MM.1S (cell line): ENCODE measurements around the gene COLEC11.

ENCODE experiments used
- EZH2 ChIP-seq: fragments of 300-600 bp; sonication (generic); optimal IDR thresholded peaks from 2 replicates; pipeline ENCODE3; 2017; ENCODE audit warnings: low read depth, mild to moderate bottlenecking, antibody characterized with exemption, low read length, mixed read lengths
- TF ChIP-seq, protein P1 (sequence below): fragments of 300-600 bp; sonication (generic); IDR thresholded peaks from 2 replicates; pipeline ENCODE4 v1.5.1; 2016; ENCODE audit warnings: antibody characterized with exemption, low read length, mixed read lengths

DNA sequence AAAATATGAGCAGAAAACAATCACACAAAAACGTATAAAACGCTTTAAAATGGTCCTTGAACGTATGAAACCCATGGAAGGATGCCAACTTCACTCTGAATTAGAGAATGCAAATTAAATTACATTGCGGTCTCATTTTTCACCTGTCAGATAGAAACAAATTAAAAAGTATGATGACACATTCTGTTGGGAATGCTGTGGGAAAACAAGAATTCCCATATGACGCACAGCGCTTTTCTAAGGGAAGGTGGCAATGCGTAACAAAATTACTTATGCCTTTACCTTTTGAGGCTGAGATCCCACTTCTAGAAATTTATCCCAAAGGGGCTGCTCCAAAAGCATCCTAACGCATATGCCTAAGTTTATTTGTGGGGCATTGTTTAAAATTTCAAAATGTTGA, 23.6 kb upstream of the COLEC11 start:
- TF ChIP-seq EZH2: no peak
- TF ChIP-seq, protein P1, sequence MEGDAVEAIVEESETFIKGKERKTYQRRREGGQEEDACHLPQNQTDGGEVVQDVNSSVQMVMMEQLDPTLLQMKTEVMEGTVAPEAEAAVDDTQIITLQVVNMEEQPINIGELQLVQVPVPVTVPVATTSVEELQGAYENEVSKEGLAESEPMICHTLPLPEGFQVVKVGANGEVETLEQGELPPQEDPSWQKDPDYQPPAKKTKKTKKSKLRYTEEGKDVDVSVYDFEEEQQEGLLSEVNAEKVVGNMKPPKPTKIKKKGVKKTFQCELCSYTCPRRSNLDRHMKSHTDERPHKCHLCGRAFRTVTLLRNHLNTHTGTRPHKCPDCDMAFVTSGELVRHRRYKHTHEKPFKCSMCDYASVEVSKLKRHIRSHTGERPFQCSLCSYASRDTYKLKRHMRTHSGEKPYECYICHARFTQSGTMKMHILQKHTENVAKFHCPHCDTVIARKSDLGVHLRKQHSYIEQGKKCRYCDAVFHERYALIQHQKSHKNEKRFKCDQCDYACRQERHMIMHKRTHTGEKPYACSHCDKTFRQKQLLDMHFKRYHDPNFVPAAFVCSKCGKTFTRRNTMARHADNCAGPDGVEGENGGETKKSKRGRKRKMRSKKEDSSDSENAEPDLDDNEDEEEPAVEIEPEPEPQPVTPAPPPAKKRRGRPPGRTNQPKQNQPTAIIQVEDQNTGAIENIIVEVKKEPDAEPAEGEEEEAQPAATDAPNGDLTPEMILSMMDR: no peak
